GM12892 (cell line): ENCODE results near the gene IGFBP5.

Source experiments
- DNase-seq: peaks from one replicate; pipeline ENCODE4 v3.0.0; 2011; ENCODE audit not compliant: insufficient read length
- FAIRE-seq: peaks from 2 replicates; lab custom pipeline; 2011; peaks lifted over from hg19 to GRCh38; lab: Jason Lieb, UNC
- POLR2A ChIP-seq: IDR thresholded peaks from 2 replicates; pipeline ENCODE4 v1.6.1; 2011; ENCODE audit warnings: low read depth, low read length, control low read depth
- POLR2AphosphoS5 ChIP-seq: IDR thresholded peaks from 2 replicates; pipeline ENCODE4 v1.6.1; 2011; ENCODE audit warnings: low read depth, low read length, control low read depth
- TAF1 ChIP-seq: IDR thresholded peaks from 2 replicates; pipeline ENCODE4 v1.6.1; 2011; ENCODE audit warnings: low read depth, mild to moderate bottlenecking, control low read depth, low read length, borderline replicate concordance

The IGFBP5 gene

DNA sequence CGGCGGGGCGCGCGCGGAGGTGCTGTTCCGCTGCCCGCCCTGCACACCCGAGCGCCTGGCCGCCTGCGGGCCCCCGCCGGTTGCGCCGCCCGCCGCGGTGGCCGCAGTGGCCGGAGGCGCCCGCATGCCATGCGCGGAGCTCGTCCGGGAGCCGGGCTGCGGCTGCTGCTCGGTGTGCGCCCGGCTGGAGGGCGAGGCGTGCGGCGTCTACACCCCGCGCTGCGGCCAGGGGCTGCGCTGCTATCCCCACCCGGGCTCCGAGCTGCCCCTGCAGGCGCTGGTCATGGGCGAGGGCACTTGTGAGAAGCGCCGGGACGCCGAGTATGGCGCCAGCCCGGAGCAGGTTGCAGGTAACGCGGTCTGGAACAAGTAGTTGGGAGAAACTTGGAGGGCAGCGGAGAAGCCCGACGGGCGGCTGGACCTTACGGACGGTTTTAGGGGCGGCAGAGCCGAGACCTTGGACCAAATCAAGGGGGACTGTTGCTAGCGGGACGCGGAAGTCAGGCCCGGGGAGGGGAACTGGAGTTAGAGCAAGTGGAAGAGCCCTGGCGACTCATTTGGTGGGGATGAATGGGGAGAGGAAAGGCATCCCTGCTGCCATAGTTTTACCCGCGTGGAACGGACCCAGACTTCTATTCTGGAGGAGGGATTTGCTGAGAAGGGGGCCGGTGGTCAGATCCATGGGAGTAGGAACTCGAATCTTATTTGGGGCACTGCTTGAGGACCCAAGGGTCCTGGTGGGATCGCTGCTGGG lies 61.6 kb downstream of the IGFBP5 start:
- TF ChIP-seq POLR2A = no peak
- TF ChIP-seq TAF1 = no peak
- TF ChIP-seq POLR2AphosphoS5 = no peak
- no peak for FAIRE-seq
- DNase-seq = no peak

DNA sequence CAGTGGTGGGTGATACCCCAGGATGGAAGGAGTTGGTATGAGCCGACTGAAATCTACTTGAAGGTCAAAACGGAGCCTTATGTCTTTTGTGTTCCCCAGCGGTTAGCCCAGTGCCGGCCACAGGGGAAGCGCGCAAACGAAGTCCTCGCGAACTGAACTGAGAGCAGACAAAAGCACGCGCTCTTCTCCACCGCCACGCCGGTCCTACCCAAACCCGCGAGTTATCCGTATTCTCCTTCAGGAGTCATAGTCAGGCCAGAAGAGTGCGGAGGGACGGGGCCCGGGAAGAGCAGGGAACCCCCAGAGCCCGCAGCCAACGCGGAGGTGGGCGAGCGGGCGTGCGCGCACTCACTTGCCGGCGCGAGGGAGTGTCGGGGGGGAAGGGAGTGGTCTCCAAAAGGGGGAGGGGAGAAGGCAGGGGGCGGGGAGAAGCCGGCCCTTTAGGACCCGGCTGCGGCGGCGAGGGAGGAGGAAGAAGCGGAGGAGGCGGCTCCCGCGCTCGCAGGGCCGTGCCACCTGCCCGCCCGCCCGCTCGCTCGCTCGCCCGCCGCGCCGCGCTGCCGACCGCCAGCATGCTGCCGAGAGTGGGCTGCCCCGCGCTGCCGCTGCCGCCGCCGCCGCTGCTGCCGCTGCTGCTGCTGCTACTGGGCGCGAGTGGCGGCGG lies 62.3 kb downstream of the IGFBP5 start, which contains the start of gene IGFBP2:
IGFBP2 (plus strand) TSS at position 469 of the 664 bp plus-strand sequence; CDS start at position 573, 104 bp downstream.
- TF ChIP-seq POLR2A (no peak), TAF1 (no peak), POLR2AphosphoS5 (no peak)
- FAIRE-seq (no peak), DNase-seq (no peak)

DNA sequence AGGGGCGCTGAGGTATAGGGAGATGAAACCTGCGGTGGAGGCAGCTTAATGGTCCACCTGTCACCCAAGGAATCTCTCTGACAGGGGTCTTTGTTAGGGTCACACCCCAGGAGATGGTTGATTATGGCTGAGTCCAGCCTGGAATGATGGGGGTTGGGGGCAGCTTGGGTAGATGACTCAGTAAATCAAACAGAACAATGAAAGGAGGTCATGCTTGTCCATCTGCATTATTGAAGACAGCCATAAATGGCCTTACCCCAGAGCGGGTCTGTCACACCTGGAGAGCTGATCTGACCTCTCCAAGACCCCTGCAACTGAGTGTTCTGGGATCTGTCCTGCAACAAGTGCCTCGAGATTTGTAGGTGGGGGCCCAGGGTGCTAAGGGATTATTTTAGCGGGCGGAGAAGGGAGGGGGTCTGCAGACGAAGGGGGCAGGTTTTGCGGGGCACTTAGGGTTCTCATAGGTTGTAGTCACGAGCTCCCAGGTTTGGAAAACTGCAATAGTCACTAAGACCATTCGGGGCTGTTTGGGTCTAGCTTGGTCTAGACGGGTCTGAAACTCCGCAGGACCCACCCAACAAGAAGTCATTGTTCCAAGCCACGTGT lies 62.9 kb downstream of the IGFBP5 start:
- FAIRE-seq (no peak), DNase-seq (no peak)
- TF ChIP-seq POLR2A (no peak), POLR2AphosphoS5 (no peak), TAF1 (no peak)

DNA sequence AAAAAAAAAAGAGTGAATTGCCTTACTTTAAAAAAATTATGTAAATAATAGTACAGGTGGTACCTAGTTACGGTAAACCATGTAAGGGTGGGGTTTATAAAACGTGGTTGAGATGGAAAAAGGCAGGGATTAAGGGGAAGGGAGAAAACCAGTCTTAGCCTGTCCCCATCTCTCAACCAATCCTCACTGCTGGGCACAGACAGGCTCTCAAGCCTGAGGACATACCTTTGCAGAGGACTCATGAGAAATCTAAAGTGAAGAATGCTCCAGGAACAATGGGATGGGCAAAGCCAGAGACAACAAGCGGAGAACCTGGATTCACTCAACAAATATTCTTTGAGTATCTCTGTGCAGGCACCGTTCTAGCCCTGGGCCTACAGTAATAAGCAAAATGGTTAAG lies 65.6 kb downstream of the IGFBP5 start:
- no peak for FAIRE-seq
- no peak for TF ChIP-seq POLR2AphosphoS5
- TF ChIP-seq TAF1 = no peak
- no peak for TF ChIP-seq POLR2A
- DNase-seq = no peak

DNA sequence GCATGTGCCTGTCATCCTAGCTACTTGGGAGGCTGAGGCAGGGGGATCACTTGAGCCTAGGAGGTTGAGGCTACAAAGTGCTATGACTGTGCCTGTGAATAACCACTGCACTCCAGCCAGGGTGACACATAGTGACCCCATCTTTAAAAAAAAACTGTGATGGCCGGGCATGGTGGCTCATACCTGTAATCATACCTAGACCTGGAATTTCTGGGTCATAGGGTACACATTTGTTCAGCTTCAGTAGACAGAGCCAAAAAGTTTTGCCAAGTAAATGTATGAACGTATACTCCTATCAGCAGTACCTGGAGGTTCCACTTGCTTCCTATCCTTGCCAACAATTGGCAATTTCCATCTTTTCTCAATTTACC lies 68.5 kb downstream of the IGFBP5 start:
- TF ChIP-seq POLR2AphosphoS5 (no peak), TAF1 (no peak), POLR2A (no peak)
- FAIRE-seq = no peak
- no peak for DNase-seq

DNA sequence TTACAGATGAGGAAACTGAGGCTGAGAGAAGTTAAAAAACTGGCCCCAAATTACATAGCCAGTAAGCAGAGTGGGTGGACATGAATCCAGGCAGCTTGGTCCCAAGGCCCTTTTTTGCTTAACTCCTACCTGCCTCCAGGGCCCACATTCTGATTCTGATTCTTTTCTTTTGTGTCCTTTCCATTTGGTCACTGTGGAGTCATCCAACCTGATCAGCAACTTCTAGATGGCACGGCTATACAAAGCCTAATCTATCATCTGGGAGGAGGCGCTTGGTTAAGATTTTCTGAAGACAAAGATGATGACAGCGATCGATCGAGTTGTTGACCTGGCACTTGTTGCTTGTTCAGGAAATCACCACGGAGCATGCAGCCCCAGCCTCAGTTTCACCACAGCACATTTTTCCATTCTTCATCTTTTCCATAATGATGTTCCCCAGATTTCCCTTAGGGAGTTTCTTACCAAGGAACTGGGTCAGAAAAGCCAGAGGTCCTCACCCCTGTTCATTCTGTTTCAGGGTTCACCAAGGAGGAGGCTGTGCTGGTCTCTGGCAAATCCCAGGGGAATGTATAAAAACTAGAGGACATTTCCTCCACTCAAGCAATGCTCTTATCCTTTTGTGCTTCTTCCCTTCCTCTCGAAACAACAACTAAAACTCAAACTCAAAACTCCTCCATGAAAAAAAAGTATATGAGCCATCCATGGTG lies 69.0 kb downstream of the IGFBP5 start:
- no peak for FAIRE-seq
- no peak for DNase-seq
- no peak for TF ChIP-seq POLR2A
- TF ChIP-seq TAF1 = no peak
- no peak for TF ChIP-seq POLR2AphosphoS5

DNA sequence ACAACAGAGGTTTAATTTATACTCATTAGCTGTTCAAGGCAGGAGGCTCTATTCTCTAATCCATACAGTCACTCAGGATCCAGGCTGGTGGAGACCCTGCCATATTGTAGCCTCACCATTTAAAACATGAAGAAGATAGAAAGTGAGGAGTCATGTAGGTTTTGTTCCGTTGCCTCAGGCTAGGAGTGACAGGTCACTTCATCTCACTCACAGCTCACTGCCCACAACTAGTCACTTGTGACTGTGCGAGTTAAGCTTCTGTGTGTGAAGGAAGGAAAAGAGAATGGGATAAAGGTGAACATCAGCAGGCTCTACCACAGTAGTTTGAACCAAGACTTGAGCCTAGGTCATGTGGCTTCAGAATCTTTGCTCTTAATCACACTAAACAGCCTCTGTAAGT lies 71.1 kb downstream of the IGFBP5 start:
- no peak for TF ChIP-seq TAF1
- no peak for TF ChIP-seq POLR2A
- TF ChIP-seq POLR2AphosphoS5 = no peak
- FAIRE-seq = no peak
- DNase-seq = no peak

DNA sequence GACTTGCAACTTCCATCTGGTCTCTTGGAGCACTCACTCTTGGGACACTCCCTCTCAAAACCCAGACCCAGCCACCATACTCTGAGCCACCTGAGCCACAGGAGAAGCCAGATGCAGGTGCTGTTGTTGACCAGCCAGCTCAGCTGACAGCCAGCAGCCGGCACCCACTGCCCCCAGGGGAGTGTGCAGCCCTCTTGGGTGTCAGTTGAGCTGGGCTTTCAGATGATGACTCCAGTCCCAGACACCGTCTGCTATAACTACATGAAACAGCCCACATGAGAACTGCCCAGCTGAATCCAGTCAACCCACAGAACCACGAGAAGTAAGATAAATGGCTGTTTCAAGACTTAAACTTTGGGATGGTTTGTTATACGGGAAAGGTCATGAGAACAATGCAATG lies 72.8 kb downstream of the IGFBP5 start:
- TF ChIP-seq POLR2AphosphoS5 (no peak), TAF1 (no peak), POLR2A (no peak)
- no peak for DNase-seq
- no peak for FAIRE-seq
